ENCODE results near the gene RAPGEF5.

GRCh38 chr7:22371878-22372277 is 14.9 kb upstream of the RAPGEF5 start:
- no peak for TF ChIP-seq EZH2 (optimal IDR thresholded peaks at IDR 0.05; ENCODE audit: low read depth, low read length)
- TF ChIP-seq CTCF (IDR thresholded peaks at IDR 0.05; ENCODE audit: low read length): no peak
- no peak for TF ChIP-seq EZH2phosphoT487 (IDR thresholded peaks at IDR 0.05; ENCODE audit: low read length)
